NCI-H2081 treated with DMSO at 0.1 percent for 48 hours (cell line): ENCODE measurements around the gene CDC7.
"Not testable (repeated sequence)": the region's sequence is repeated elsewhere in the genome, so short reads cannot be mapped to it uniquely, and the experiment has no call there.

Experiments used
- DNase-seq: peaks from one replicate; lab custom pipeline; 2025; lab: John Stamatoyannopoulos, UW

The CDC7 gene

GRCh38 chr1:91500756-91501522 is at the start of gene CDC7:
Gene CDC7, plus strand, starts transcription at chr1:91500851. Its CDS starts 866 bp downstream, at chr1:91501717.
- DNase-seq, result peak; percentile 71

GRCh38 chr1:91454136-91454535 is 46.5 kb upstream of the CDC7 start:
- no peak for DNase-seq

GRCh38 chr1:91455334-91455733 is 45.3 kb upstream of the CDC7 start:
- DNase-seq, result no peak

- DNase-seq, result no peak
Measured at GRCh38 chr1:91455896-91456295, 44.8 kb upstream of the CDC7 start.

GRCh38 chr1:91465350-91465749 is 35.3 kb upstream of the CDC7 start:
- DNase-seq, result not testable (repeated sequence)

GRCh38 chr1:91476533-91477217 is 24.0 kb upstream of the CDC7 start:
- no peak for DNase-seq

GRCh38 chr1:91487469-91487868 is 13.2 kb upstream of the CDC7 start:
- no peak for DNase-seq

- no peak for DNase-seq
Measured at GRCh38 chr1:91490501-91490900, 10.2 kb upstream of the CDC7 start.

GRCh38 chr1:91498035-91498434 is 2.6 kb upstream of the CDC7 start:
- DNase-seq, result no peak

- DNase-seq, result no peak
Measured at GRCh38 chr1:91498498-91499245, 2.0 kb upstream of the CDC7 start.

GRCh38 chr1:91499346-91499745 is 1.3 kb upstream of the CDC7 start:
- DNase-seq, result no peak

- no peak for DNase-seq
Measured at GRCh38 chr1:91499904-91500755, 521 bp upstream of the CDC7 start.

- DNase-seq, result peak; percentile 59
Measured at GRCh38 chr1:91501523-91501851, 836 bp downstream of the CDC7 start.

GRCh38 chr1:91501971-91502671 is 1.5 kb downstream of the CDC7 start:
- DNase-seq, result no peak

- peak; percentile 7 for DNase-seq
Measured at GRCh38 chr1:91502672-91503184, 2.1 kb downstream of the CDC7 start.

GRCh38 chr1:91503332-91503900 is 2.8 kb downstream of the CDC7 start:
- DNase-seq, result no peak

GRCh38 chr1:91503975-91504530 is 3.4 kb downstream of the CDC7 start:
- DNase-seq, result no peak

GRCh38 chr1:91505086-91505485 is 4.4 kb downstream of the CDC7 start:
- DNase-seq, result no peak

GRCh38 chr1:91506071-91506470 is 5.4 kb downstream of the CDC7 start:
- no peak for DNase-seq

- DNase-seq, result no peak
Measured at GRCh38 chr1:91507328-91507727, 6.7 kb downstream of the CDC7 start.
